KMS-11 (cell line): ENCODE results near the gene TSHR.

Source experiments
- H2AFZ ChIP-seq: fragments of 200-600 bp; sonication (generic); 2 replicates; pipeline ENCODE4 v1.6.1; 2016; ENCODE audit warnings: antibody characterized with exemption, mixed run types, low read depth
- H3K27ac ChIP-seq: fragments of 200-600 bp; sonication (generic); 2 replicates; pipeline ENCODE4 v1.6.1; 2016; ENCODE audit warnings: mild to moderate bottlenecking, mixed run types
- H3K27me3 ChIP-seq: fragments of 200-600 bp; sonication (generic); 2 replicates; pipeline ENCODE4 v1.6.1; 2017; ENCODE audit warnings: mild to moderate bottlenecking, low read depth, mixed run types, moderate library complexity; ENCODE audit not compliant: insufficient read depth
- H3K36me3 ChIP-seq: fragments of 200-600 bp; sonication (generic); 2 replicates; pipeline ENCODE4 v1.6.1; 2017; ENCODE audit warnings: mild to moderate bottlenecking, mixed run types; ENCODE audit not compliant: insufficient read depth
- H3K4me1 ChIP-seq: fragments of 200-600 bp; sonication (generic); 2 replicates; pipeline ENCODE4 v1.6.1; 2016; ENCODE audit warnings: mild to moderate bottlenecking, low read depth, mixed run types; ENCODE audit not compliant: poor library complexity, severe bottlenecking
- H3K4me2 ChIP-seq: fragments of 200-600 bp; sonication (generic); 2 replicates; pipeline ENCODE4 v1.7.0; 2016; ENCODE audit warnings: mild to moderate bottlenecking, mixed run types
- H3K4me3 ChIP-seq: fragments of 200-600 bp; sonication (generic); IDR thresholded peaks from 2 replicates; pipeline ENCODE4 v1.6.1; 2017; ENCODE audit warnings: low read depth, low read length, mixed read lengths; ENCODE audit not compliant: insufficient read depth
- H3K79me2 ChIP-seq: fragments of 200-600 bp; sonication (generic); 2 replicates; pipeline ENCODE4 v1.6.1; 2016; ENCODE audit warnings: low read depth, mixed run types; ENCODE audit not compliant: insufficient read depth
- H3K9ac ChIP-seq: fragments of 200-600 bp; sonication (generic); 2 replicates; pipeline ENCODE4 v1.6.1; 2016; ENCODE audit warnings: mild to moderate bottlenecking, mixed run types
- H4K20me1 ChIP-seq: fragments of 200-600 bp; sonication (generic); 2 replicates; pipeline ENCODE4 v1.6.1; 2016; ENCODE audit warnings: mild to moderate bottlenecking, mixed run types; ENCODE audit not compliant: insufficient read depth
- CTCF ChIP-seq: fragments of 200-600 bp; sonication (generic); conservative IDR thresholded peaks from 2 replicates; pipeline ENCODE4 v1.6.1; 2017; ENCODE audit warnings: low read depth, mild to moderate bottlenecking, antibody characterized with exemption, low read length, moderate library complexity, mixed read lengths

TSHR gene

GRCh38 chr14:81162941-81163340 is 207.5 kb downstream of the TSHR start:
- H3K36me3 ChIP-seq = no peaks in the 10 kb centered on the region
- H3K27me3 ChIP-seq = no peaks in the 10 kb centered on the region
- no peak overlapping the region for H3K27ac ChIP-seq
- no peak overlapping the region for H3K9ac ChIP-seq
- H3K4me1 ChIP-seq = peaks cover 7% of the 10 kb centered on the region
- H3K4me3 ChIP-seq = no peak overlapping the region
- H2AFZ ChIP-seq = no peak overlapping the region
- no peaks in the 10 kb centered on the region for H3K79me2 ChIP-seq
- no peaks in the 10 kb centered on the region for H4K20me1 ChIP-seq
- H3K4me2 ChIP-seq = no peak overlapping the region
- TF ChIP-seq CTCF = no peak

DNA sequence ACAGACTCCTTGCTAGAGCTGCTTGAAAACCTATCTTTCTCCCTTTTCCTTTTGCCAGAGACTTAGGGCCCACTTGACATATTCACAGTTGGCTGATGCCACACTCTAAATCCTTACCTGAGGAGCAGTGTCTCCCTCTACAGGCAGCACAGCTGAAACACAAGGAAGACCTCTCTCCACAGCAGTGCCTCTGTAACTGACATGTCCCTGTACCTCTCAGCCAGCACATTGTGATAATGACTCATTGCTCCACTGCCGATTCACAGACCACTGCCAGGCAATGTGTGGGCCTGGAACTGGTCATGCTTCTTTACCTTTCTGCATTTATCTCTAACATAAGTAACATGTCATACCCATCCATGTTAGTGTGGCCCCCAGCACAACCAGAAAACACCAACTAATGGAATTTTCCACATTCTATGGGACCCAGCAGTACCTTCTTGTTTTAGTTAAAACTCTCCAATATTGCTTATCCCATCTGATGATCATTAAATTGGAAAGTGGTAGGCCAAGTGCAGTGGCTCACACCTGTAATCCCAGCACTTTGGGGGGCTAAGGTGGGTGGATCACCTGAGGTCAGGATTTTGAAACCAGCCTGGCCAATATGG is 208.8 kb downstream of the TSHR start:
- no peak overlapping the region for H3K9ac ChIP-seq
- H3K36me3 ChIP-seq = no peaks in the 10 kb centered on the region
- no peaks in the 10 kb centered on the region for H3K27me3 ChIP-seq
- no peaks in the 10 kb centered on the region for H4K20me1 ChIP-seq
- no peak overlapping the region for H3K4me3 ChIP-seq
- H3K4me2 ChIP-seq = no peak overlapping the region
- H3K4me1 ChIP-seq = peaks cover 12% of the 10 kb centered on the region
- peak; percentile 73 for TF ChIP-seq CTCF
- H3K27ac ChIP-seq = no peak overlapping the region
- no peak overlapping the region for H2AFZ ChIP-seq
- no peaks in the 10 kb centered on the region for H3K79me2 ChIP-seq

DNA sequence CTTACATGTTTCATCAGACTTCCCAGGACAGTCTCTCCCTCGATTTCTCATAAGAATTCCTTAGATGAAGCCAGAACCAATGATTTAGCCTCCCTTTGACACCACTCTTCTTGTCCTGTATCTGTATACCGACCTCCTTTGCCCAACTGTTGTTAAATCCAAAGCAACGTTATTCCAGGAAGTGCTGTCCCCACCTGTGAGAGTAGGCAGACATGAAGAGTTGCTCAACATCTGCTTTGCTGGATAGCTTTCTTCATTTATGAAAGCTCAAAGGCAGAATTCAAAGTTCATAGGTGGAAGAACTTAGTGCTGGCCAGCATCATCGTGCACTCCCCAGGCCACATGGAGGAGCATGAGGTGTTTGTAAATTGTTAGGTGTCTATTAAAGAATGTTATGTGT is 209.8 kb downstream of the TSHR start:
- Histone ChIP-seq H3K9ac (no peak overlapping the region), H3K4me2 (no peak overlapping the region), H2AFZ (no peak overlapping the region), H3K27me3 (no peaks in the 10 kb centered on the region), H3K36me3 (no peaks in the 10 kb centered on the region), H3K27ac (no peak overlapping the region), H3K4me3 (no peak overlapping the region), H3K4me1 (peaks cover 16% of the 10 kb centered on the region), H3K79me2 (no peaks in the 10 kb centered on the region), H4K20me1 (no peaks in the 10 kb centered on the region)
- TF ChIP-seq CTCF = no peak

DNA sequence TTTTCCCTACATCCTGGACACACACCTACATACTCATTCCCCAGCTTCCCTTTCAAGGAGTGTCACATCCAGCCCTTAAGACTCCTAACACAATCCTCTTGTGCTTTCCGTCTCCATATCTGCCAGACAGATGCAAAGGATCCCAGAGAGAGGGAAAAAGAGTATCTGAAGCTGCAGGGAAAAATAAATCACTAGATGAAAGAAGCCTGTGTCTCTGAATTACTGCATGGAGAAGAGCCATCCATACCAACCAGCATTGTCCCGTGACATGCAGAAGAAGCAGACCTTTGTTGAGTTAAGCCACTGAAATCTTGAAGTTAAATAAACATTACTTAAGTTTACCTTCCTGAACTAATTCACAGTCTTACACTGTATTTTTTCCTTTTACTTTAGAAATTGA is 210.7 kb downstream of the TSHR start:
- H3K79me2 ChIP-seq = no peaks in the 10 kb centered on the region
- peaks cover 21% of the 10 kb centered on the region for H3K4me1 ChIP-seq
- H3K36me3 ChIP-seq = no peaks in the 10 kb centered on the region
- no peaks in the 10 kb centered on the region for H3K27me3 ChIP-seq
- no peak overlapping the region for H3K4me2 ChIP-seq
- no peak overlapping the region for H3K4me3 ChIP-seq
- no peak overlapping the region for H3K9ac ChIP-seq
- no peaks in the 10 kb centered on the region for H4K20me1 ChIP-seq
- H3K27ac ChIP-seq = no peak overlapping the region
- H2AFZ ChIP-seq = no peak overlapping the region
- no peak for TF ChIP-seq CTCF
